Heart left ventricle (tissue), 13 donors: ENCODE measurements around the gene FNDC3B.

Source experiments
- CTCF ChIP-seq, 12 donors: fragments of 200-600 bp; sonication (generic) in 4 of 12; IDR thresholded peaks; one replicate each; pipeline versions ENCODE4 v1.5.0 to v1.8.0; 2018 to 2022; ENCODE audit warnings: antibody characterized with exemption in 12 of 12, mild to moderate bottlenecking in 5 of 12
- POLR2A ChIP-seq, 2 donors: fragments of 450-650 bp; IDR thresholded peaks; one replicate each; pipeline ENCODE4 v1.6.1; 2017; ENCODE audit warnings: antibody characterized with exemption in 2 of 2, mild to moderate bottlenecking in 2 of 2, moderate library complexity in 2 of 2
- donor health status: ischemic (EF 13 %, LVEDD 7.1; RV severe dilation, severe dysfunction).
- donor health status: DM: no; HTN: yes; CAD: no.
- donor health status: DM: no; HTN: no; CAD: no.
- donor health status: ischemic (EF 25% LVEDD 6.9; RV normal size, moderate dysfunction).
- donor health status: ischemic (EF 25% LVEDD 5.7; RV mildly dilated, moderate dysfunction).
- donor health status: ischemic (EF 35%, LVEDD 5.7; RV mildly dilated, moderate dysfunction).
- donor health status: nonischemic (EF 11% LVEDD 7.7; RV severe dilation, severe dysfunction).
- donor health status: DM: yes; HTN: yes; CAD: no.
- donor health status: PGD.
- donor health status: ischemic (EF 29% LVEDD 5.4; RV normal size, mild dysfunction).
- donor health status: nonischemic (EF 23%, LVEDD 6.1; RV moderate dilation, normal function).

DNA sequence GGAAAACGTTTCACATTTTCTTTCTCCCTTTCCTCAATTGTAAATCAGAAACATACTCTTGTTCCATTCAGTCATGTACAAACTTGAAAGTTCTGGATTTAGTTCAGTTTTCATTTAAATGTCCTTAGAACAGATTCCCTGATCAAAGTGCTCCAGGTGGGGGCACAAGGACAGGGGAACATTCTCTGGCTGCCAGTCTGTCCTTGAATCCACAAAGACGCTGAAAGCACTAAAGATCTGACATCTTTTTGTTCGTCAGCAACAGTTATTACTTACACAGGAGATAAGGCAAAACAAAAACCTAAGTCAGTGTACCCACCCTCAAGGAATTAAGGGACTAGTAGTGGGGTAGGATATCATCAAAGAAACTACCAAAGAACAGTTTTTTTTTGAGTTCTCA is 269.7 kb downstream of the FNDC3B start:
- TF ChIP-seq POLR2A (IDR thresholded peaks at IDR 0.05) (no peak), CTCF (IDR thresholded peaks at IDR 0.05) (no peak)
